ENCODE data around the gene AIP. TPM values are rescaled to one million over a fixed set of nuclear protein-coding genes. Genes with fewer than 3 reads are reported as not detected.

The AIP gene
- total and polyA plus RNA-seq, 9 of the 15 experiments (the other 6 are each of a cell fraction or from before 2014, with no cell fraction given), result 5.2 to 92.5 (median 52.7) TPM

GRCh38 chr11:67505605-67506396 lies 23.0 kb downstream of the AIP start (continued):
- TF ChIP-seq TSHZ1 (CRISPR knock-in tag; IDR thresholded peaks at IDR 0.05) (no peak), SMARCE1 (IDR thresholded peaks at IDR 0.05) (no peak), MEIS2 (IDR thresholded peaks at IDR 0.05; ENCODE audit: partially characterized antibody) (no peak), ZNF217 (CRISPR knock-in tag; IDR thresholded peaks at IDR 0.05) (no peak), CHAMP1 (IDR thresholded peaks at IDR 0.05) (no peak), EP400 (IDR thresholded peaks at IDR 0.05) (no peak; the same call in 1 of the 2 replicates), MAX (CRISPR knock-in tag; IDR thresholded peaks at IDR 0.05) (0 out of 2 replicates have a peak, but pooled peaks have one; percentile 0), MED1 (CRISPR knock-in tag; IDR thresholded peaks at IDR 0.05; ENCODE audit: borderline replicate concordance) (no peak), ZBTB7A (IDR thresholded peaks at IDR 0.05; ENCODE audit: borderline replicate concordance, control insufficient read depth, low read depth, low read length) (peak; percentile 53; the same call in 1 of the 2 replicates), RBM15 (IDR thresholded peaks at IDR 0.05; ENCODE audit: insufficient read depth, low read length) (no peak), JUND (IDR thresholded peaks at IDR 0.05; ENCODE audit: borderline replicate concordance, low read depth, low read length) (peak; percentile 41; the same call in 1 of the 2 replicates), JUND (tag; IDR thresholded peaks at IDR 0.05; ENCODE audit: borderline replicate concordance, low read depth, low read length) (no peak; the same call in 2 of the 3 replicates)

Data from K562 (cell line).